Measurements from ENCODE around the gene MMAB.

The MMAB gene

DNA sequence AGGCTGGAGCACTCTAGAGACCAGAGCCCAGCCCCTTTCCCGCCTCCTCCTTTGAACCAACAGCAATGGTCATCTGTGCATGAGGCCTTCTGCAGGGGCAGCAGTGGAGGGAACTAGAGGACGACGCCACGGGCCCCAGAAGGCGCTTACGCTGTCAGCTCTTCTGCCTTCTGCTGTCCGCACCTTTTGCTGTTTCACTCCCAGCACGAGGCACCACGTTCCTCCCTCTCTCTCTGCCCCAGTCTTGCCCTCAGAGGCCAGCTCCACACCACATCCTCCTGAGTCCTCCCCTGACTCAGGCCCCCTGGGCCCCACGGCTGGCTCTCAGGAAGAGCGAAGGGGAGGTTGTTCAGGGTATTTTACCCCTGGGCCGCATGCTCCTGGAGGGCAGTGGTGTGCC, 15.5 kb downstream of the MMAB start:
- DNase-seq = no peak

DNA sequence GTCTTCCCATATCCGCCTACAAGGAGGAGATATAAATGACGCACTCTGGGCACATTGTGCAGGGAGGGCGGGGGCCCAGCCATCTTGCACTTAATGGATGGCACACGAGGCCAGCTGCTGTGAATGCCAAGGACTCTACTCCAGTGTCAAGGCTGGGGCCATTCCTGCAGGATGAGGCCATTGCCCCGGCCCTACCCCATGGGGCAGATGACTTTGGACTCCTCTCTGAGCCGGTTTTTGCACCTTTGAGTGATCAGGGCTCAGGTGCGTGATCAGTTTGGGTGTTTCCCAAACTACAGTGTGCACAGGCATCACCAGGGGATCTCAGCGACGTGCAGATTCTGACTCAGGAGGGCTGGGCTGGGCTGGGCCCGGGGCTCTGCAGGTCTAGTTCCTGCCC, 16.1 kb downstream of the MMAB start:
- no peak for DNase-seq

DNA sequence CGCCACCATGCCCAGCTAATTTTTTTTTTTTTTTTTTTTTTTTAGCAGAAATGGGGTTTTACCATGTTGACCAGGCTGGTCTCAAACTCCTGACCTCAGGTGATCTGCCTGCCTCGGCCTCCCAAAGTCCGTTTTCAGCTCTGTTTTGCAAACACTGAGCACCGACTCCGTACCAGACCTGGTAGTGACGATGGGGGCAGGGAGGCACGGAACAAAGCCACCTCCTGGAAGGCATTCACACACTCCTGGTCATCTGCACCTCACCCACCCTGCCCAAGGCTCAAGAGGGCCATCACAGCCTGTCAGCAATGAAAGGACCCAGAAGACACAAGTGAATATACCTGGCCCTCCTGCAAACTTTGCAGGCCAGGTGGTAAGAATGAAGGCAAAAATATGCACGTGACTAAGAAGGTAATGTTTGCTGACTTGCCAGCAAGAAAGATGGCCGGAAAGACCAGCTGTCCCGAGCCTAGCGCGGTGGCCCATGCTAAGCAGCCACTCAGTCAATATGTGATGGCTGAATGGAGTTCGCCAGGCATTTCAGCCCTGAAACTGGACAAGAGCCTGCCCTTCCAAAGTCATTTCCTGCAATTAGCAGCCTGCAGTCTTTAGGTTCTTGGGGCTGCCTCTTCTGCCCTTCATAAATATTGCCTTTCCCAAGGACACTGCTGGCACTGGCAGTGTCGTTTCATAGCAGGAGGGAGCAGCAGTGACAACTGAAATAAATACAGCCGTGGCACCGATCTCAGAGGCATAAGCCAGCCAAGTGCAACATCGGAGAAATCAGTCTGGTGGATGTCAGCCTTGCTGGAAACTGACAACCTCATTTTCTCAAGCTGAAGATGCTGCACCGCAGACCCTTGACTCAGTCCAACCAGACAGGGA, 17.6 kb downstream of the MMAB start:
- DNase-seq = no peak

GRCh38 chr12:109554761-109555160, 18.5 kb downstream of the MMAB start:
- no peak for DNase-seq

DNA sequence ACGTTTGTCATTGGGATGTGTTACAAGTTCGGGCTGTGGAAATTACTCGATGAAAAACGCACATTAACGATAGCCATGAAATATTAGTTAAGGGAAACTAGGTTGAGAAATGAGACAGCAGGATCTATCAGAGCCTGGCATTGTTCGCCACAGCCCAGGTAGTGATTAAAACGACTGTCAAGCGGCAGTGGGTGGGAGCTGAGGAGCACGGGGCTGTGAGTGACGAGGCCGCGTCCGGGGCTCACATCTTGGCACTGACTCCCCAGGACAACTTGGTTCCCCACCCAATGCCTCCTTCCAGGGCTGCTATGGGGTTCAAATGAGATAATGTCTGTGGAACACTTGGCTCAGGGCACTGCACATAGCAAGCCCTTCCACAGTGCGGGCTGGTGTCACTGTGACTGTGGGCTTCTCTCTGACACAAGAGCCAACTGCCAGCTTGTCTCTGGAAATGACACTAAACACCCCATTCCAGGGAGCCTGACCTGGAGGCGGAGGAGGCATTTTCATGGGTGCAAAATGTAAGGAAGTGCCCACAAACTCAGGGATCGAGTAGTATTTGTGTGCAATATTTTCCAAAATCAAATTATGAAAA, 19.3 kb downstream of the MMAB start:
- DNase-seq = no peak

GRCh38 chr12:109553483-109553882, 19.8 kb downstream of the MMAB start:
- no peak for DNase-seq

- no peak for DNase-seq
Measured at GRCh38 chr12:109552971-109553370, 20.3 kb downstream of the MMAB start.

DNA sequence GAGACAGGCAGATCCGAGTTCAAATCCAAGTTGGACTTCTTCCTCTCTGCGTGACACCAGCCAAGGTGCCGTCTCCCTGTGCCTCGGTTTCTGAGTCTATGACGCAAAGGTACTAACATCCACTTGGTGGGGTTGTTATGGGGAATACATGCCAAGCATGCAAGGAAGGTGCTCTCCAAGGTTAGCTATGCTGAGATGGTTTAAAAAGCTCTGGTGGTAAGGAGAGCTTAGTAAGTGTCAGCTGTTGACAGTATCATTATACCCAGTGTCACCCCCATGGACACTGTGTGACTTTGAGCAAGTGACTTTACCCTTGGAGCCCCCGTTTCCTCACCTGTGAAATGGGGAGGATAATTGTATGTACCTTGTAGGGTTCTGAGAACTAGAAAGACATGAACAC, 22.2 kb downstream of the MMAB start:
- no peak for DNase-seq

- DNase-seq = no peak
Measured at GRCh38 chr12:109550281-109550680, 23.0 kb downstream of the MMAB start.

DNA sequence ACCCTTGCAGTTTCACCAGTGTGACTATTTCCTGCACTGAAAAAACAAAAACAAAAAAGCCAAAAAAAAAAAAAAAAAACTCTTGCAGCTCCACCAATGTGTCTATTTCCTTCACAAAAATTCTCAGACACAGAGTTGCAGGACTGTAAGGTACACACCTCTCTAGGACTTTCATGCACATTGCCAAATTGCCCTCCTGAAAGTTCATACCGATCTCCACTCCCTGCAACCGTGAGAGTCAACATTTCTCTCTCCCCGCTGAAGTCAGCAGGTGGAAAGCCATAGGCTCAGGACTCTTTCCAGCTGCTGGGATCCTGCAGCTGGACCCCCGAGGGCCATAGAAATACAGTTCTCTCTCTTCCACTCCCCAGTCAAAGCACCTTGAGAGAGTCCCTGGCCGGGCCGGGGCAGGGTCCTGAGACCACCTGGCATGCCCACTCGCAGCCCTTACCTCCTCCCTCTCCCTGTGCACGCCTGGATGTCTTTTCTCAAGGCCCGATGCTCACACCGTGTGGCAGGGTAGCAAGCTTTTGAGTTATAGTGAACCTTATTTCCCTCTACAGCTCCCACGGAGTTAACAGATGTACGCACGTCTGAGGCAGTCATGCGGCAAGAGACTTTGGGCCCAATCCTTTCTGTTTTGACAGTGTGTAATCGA, 23.6 kb downstream of the MMAB start:
- DNase-seq = no peak

- no peak for DNase-seq
Measured at GRCh38 chr12:109548258-109548657, 25.0 kb downstream of the MMAB start.

DNA sequence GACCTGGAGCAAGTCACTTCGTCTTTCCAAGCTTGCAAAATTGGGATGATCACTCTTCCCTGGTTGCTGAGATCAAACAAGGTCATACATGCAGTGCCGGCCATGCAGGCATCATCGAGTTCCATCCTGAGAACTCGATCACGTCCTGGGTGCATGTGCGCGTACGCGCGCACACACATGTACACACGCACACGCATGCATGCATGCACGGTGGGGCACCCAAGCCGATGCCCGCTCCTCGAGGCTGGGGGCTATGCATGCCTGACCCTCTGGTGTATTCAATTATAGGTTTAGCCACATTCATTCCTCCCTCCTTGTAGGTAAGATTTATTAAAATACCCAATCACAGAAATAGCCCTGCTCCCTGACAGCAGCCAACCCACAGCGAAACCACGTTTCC, 26.0 kb downstream of the MMAB start:
- no peak for DNase-seq

GRCh38 chr12:109545826-109546225, 27.5 kb downstream of the MMAB start:
- no peak for DNase-seq

- no peak for DNase-seq
Measured at GRCh38 chr12:109544955-109545531, 28.3 kb downstream of the MMAB start.

GRCh38 chr12:109542876-109543275, 30.4 kb downstream of the MMAB start:
- no peak for DNase-seq

DNA sequence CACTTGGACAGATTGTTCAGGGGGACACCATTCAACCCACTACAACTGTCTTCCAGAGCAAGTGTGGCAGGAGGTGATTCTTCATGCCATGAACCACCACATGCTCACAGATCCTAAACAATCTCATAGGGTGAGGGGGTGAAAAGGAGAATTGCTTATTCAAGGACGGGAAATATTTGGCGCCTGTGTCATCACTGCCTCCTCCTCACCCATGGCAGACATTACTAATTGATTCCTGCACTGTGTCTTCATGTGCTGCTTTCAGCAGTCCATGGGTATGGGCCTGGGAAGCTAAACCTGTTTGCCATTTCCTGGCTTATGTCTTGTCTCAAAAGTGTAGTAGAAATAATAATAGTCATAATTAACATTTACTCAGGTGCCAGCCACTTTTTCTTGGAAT, 31.3 kb downstream of the MMAB start:
- DNase-seq = no peak

GRCh38 chr12:109541413-109541726, 31.9 kb downstream of the MMAB start:
- DNase-seq = no peak

DNA sequence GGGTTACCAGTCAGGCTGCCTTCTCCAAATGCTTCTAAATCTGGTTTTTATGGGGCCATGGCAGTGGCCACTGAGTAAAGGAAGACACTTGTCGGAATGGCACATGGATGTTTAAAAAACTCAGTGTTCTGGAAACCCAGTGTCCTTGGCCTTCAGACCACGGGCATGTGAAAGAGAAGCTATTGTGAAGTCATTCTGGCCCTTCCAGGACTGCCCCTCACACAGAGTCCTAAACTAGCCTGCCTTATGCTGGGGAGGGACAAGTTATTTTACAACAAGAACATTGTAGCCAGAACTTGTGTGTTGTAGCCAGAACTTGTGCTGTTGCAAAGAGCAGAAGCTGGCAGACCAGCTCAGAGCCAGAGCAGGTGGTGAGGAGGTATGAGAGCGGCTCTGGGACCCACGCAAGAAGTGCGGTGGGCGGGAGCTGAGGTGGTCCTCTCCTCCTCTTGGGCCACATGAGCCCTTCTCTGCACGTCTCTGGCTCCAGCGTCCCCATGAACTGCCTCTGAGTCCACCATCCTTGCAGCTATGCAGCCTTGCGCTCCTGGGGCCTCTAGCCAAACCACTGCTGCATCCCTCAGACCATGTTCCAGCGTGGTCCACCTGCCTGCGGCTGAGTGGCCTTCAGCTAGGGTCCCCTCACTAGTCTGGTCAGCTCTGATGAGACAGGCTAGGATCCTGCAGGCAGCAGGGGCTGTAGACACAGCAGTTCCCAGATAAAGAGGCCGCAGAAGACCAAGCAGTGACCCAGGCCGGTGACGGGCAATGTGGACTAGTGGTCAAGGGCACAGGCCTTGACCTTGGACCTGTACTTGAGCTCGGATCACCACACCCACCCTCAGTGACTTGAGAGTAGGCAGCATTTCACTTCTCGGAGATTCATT, 32.5 kb downstream of the MMAB start:
- DNase-seq = no peak

- DNase-seq = no peak
Measured at GRCh38 chr12:109539508-109539907, 33.8 kb downstream of the MMAB start.

GRCh38 chr12:109538191-109538863, 35.0 kb downstream of the MMAB start:
- DNase-seq = no peak

- DNase-seq = no peak
Measured at GRCh38 chr12:109537136-109537535, 36.2 kb downstream of the MMAB start.

- no peak for DNase-seq
Measured at GRCh38 chr12:109535863-109536250, 37.4 kb downstream of the MMAB start.

All from 8988T (cell line).